IMR-90 (cell line): ENCODE results near the gene ST6GALNAC5. TPM values are rescaled to one million over a fixed set of nuclear protein-coding genes. Genes with fewer than 3 reads are reported as not detected.

Source experiments
- ATAC-seq: fragments of 200-7000 bp; cut with Tn5 transposase; 2 replicates; pipeline ENCODE4 v1.9.1; 2020; ENCODE audit warnings: low read depth, mild to moderate bottlenecking, moderate library complexity
- BruUV-seq: library from RNA; stranded (reverse); fragments of 400-500 nt; replicated peaks from 2 replicates; lab custom pipeline; 2021; lab: Mats Ljungman, UMichigan
- CTCF ChIA-PET: fragments of 300-600 bp; formaldehyde crosslinking; extraction: SDS; loops from one replicate; lab custom pipeline; 2021; ENCODE audit warnings: antibody characterized with exemption; lab: Yijun Ruan, JAX
- POLR2A ChIA-PET: fragments of 300-600 bp; sonication (Branson Sonifier 250); formaldehyde crosslinking; loops from one replicate; lab custom pipeline; 2022; ENCODE audit warnings: antibody characterized with exemption; ENCODE audit not compliant: unreplicated experiment; lab: Charles Lee
- DNase-seq: peaks from one replicate; pipeline ENCODE4 v3.0.0; 2013
- H2AFZ ChIP-seq: replicated peaks from 2 replicates; pipeline ENCODE3; 2013; ENCODE audit warnings: low read length, mild to moderate bottlenecking; ENCODE audit not compliant: poor library complexity
- H2AK5ac ChIP-seq: 2 replicates; pipeline ENCODE4 v1.6.1; 2013; ENCODE audit warnings: low read depth, low read length, inconsistent platforms
- H2AK9ac ChIP-seq: replicated peaks from 2 replicates; pipeline ENCODE3; 2013; ENCODE audit warnings: mild to moderate bottlenecking, low read depth, low read length, moderate library complexity; ENCODE audit not compliant: poor library complexity
- H2BK120ac ChIP-seq: 2 replicates; pipeline ENCODE4 v1.6.1; 2013; ENCODE audit warnings: low read depth, low read length, inconsistent platforms
- H2BK15ac ChIP-seq: 3 replicates; pipeline ENCODE4 v1.6.1; 2013; ENCODE audit warnings: low read depth, low read length, inconsistent platforms
- H2BK20ac ChIP-seq: 2 replicates; pipeline ENCODE4 v1.6.1; 2013; ENCODE audit warnings: low read depth, mild to moderate bottlenecking, inconsistent platforms, low read length, moderate library complexity
- H2BK5ac ChIP-seq: 2 replicates; pipeline ENCODE4 v1.6.1; 2013; ENCODE audit warnings: mild to moderate bottlenecking, low read depth, low read length, inconsistent platforms; ENCODE audit not compliant: poor library complexity, severe bottlenecking
- H3K14ac ChIP-seq: replicated peaks from 2 replicates; pipeline ENCODE4 v1.6.1; 2013; ENCODE audit warnings: low read depth, low read length, inconsistent platforms
- H3K18ac ChIP-seq: 2 replicates; pipeline ENCODE4 v1.6.1; 2013; ENCODE audit warnings: low read depth, low read length, control low read depth
- H3K23ac ChIP-seq: 2 replicates; pipeline ENCODE4 v1.6.1; 2013; ENCODE audit warnings: low read depth, low read length, inconsistent platforms
- H3K27ac ChIP-seq: 2 replicates; pipeline ENCODE4 v1.5.1; 2013; ENCODE audit warnings: mild to moderate bottlenecking, control low read depth, low read length; ENCODE audit not compliant: insufficient read depth
- H3K27me3 ChIP-seq: 2 replicates; pipeline ENCODE4 v1.6.1; 2013; ENCODE audit warnings: low read length; ENCODE audit not compliant: control insufficient read depth, insufficient read depth
- H3K36me3 ChIP-seq: 2 replicates; pipeline ENCODE4 v1.6.1; 2013; ENCODE audit warnings: low read length, mixed read lengths; ENCODE audit not compliant: control insufficient read depth, insufficient read depth
- H3K4ac ChIP-seq: 2 replicates; pipeline ENCODE4 v1.6.1; 2013; ENCODE audit warnings: low read depth, low read length, inconsistent platforms
- H3K4me1 ChIP-seq: 2 replicates; pipeline ENCODE4 v1.6.1; 2013; ENCODE audit warnings: low read length, mixed read lengths; ENCODE audit not compliant: control insufficient read depth, insufficient read depth
- H3K4me2 ChIP-seq: 2 replicates; pipeline ENCODE4 v1.6.1; 2013; ENCODE audit warnings: low read depth, mild to moderate bottlenecking, control low read depth, low read length, moderate library complexity
- H3K4me3 ChIP-seq: 2 replicates; pipeline ENCODE4 v1.5.1; 2013; ENCODE audit warnings: low read depth, mild to moderate bottlenecking, control low read depth, low read length, moderate library complexity; ENCODE audit not compliant: insufficient read depth
- H3K56ac ChIP-seq: 2 replicates; pipeline ENCODE4 v1.6.1; 2013; ENCODE audit warnings: low read length, inconsistent platforms; ENCODE audit not compliant: insufficient read depth; ENCODE audit errors: extremely low read depth
- H3K79me1 ChIP-seq, 2 experiments: 2 replicates each; pipeline ENCODE4 v1.6.1; 2013; ENCODE audit warnings: low read length in 2 of 2, inconsistent platforms in 1 of 2, low read depth in 1 of 2
- H3K9ac ChIP-seq: 2 replicates; pipeline ENCODE4 v1.6.1; 2013; ENCODE audit warnings: low read depth, low read length, control low read depth
- H3K9me1 ChIP-seq: 2 replicates; pipeline ENCODE4 v1.6.1; 2013; ENCODE audit warnings: low read length, inconsistent platforms; ENCODE audit not compliant: insufficient read depth
- H3K9me3 ChIP-seq: 2 replicates; pipeline ENCODE4 v1.6.1; 2013; ENCODE audit warnings: low read length; ENCODE audit not compliant: control insufficient read depth, insufficient read depth
- H4K20me1 ChIP-seq: 2 replicates; pipeline ENCODE4 v1.6.1; 2013; ENCODE audit warnings: low read length, inconsistent platforms; ENCODE audit not compliant: insufficient read depth
- H4K5ac ChIP-seq: 2 replicates; pipeline ENCODE4 v1.6.1; 2013; ENCODE audit warnings: mild to moderate bottlenecking, low read depth, low read length, control low read depth
- H4K8ac ChIP-seq, 2 experiments: 2 replicates each; pipeline ENCODE4 v1.6.1; 2013; ENCODE audit warnings: low read depth in 2 of 2, low read length in 2 of 2, control low read depth in 1 of 2, inconsistent platforms in 1 of 2
- H4K91ac ChIP-seq: 2 replicates; pipeline ENCODE4 v1.6.1; 2013; ENCODE audit warnings: low read depth, low read length, inconsistent platforms; ENCODE audit not compliant: insufficient read depth
- BHLHE40 ChIP-seq: fragments of 150-350 bp; IDR thresholded peaks from 2 replicates; pipeline ENCODE4 v1.6.1; 2016; ENCODE audit warnings: mild to moderate bottlenecking, low read depth, low read length
- CEBPB ChIP-seq: IDR thresholded peaks from 2 replicates; pipeline ENCODE4 v1.6.1; 2012; ENCODE audit warnings: low read depth, low read length, improper control_type of control experiment
- CHD1 ChIP-seq: IDR thresholded peaks from 2 replicates; pipeline ENCODE4 v1.6.1; 2012; ENCODE audit warnings: low read depth, low read length, improper control_type of control experiment
- FOS ChIP-seq: fragments of 150-350 bp; IDR thresholded peaks from 2 replicates; pipeline ENCODE4 v1.6.1; 2016; ENCODE audit warnings: low read depth, low read length
- MAFK ChIP-seq: IDR thresholded peaks from 2 replicates; pipeline ENCODE4 v1.6.1; 2012; ENCODE audit warnings: low read depth, low read length, improper control_type of control experiment
- MAZ ChIP-seq: IDR thresholded peaks from 2 replicates; pipeline ENCODE4 v1.6.1; 2012; ENCODE audit warnings: low read depth, mild to moderate bottlenecking, low read length, improper control_type of control experiment, moderate library complexity, borderline replicate concordance
- MXI1 ChIP-seq: IDR thresholded peaks from 2 replicates; pipeline ENCODE4 v1.6.1; 2012; ENCODE audit warnings: low read depth, mild to moderate bottlenecking, low read length, moderate library complexity, borderline replicate concordance
- NFE2L2 ChIP-seq: fragments of 150-350 bp; IDR thresholded peaks from 2 replicates; pipeline ENCODE4 v1.6.1; 2016; ENCODE audit warnings: low read depth, mild to moderate bottlenecking, low read length
- POLR2A ChIP-seq: IDR thresholded peaks from 2 replicates; pipeline ENCODE4 v1.6.1; 2012; ENCODE audit warnings: mild to moderate bottlenecking, low read depth, low read length
- RAD21 ChIP-seq: IDR thresholded peaks from 2 replicates; pipeline ENCODE4 v1.6.1; 2012; ENCODE audit warnings: low read length, improper control_type of control experiment
- RCOR1 ChIP-seq: IDR thresholded peaks from 2 replicates; pipeline ENCODE4 v1.6.1; 2012; ENCODE audit warnings: mild to moderate bottlenecking, low read length, improper control_type of control experiment; ENCODE audit not compliant: insufficient replicate concordance
- RFX5 ChIP-seq: IDR thresholded peaks from 2 replicates; pipeline ENCODE4 v1.8.0; 2012; ENCODE audit warnings: low read depth, mild to moderate bottlenecking, low read length, moderate library complexity
- SMC3 ChIP-seq: fragments of 150-350 bp; IDR thresholded peaks from 2 replicates; pipeline ENCODE4 v1.6.1; 2016; ENCODE audit warnings: low read depth, mild to moderate bottlenecking, antibody characterized with exemption, low read length, moderate library complexity
- dilution Hi-C: fragments of 300-500 bp; cut with HindIII; formaldehyde crosslinking; loops from one replicate; pipeline ENCODE4 v1.14.3; 2018; ENCODE audit warnings: low sequenced_read_pairs; ENCODE audit not compliant: unreplicated experiment
- in situ Hi-C: fragments of 300-500 bp; cut with MboI; formaldehyde crosslinking; loops from 3 replicates; pipeline ENCODE4 v1.14.3; 2019; ENCODE audit warnings: low sequenced_read_pairs, inconsistent platforms, mixed read lengths
- intact Hi-C: fragments of 100-400 bp; cut with micrococcal nuclease; formaldehyde crosslinking; loops from 2 replicates; pipeline ENCODE4 v1.10.0; 2022
- polyA plus RNA-seq, 3 experiments: library from polyadenylated mRNA; depleted of rRNA; stranded (reverse); fragments of >200 nt; gene quantifications; 2 replicates each; pipeline ENCODE4 v1.2.3, GENCODE V29; 2012; ENCODE audit warnings: low replicate concordance in 1 of 3
- total RNA-seq: library from RNA; depleted of rRNA; stranded (reverse); fragments of >200 nt; gene quantifications from 2 replicates; pipeline ENCODE4 v1.2.3, GENCODE V29; 2012
- TF ChIP-seq, protein P1 (sequence below): fragments of 150-350 bp; IDR thresholded peaks from 2 replicates; pipeline ENCODE4 v1.6.1; 2016; ENCODE audit warnings: low read depth, mild to moderate bottlenecking, low read length, moderate library complexity, borderline replicate concordance
- TF ChIP-seq, protein P2 (sequence below): fragments of 150-350 bp; IDR thresholded peaks from 2 replicates; pipeline ENCODE4 v1.6.1; 2017; ENCODE audit warnings: mild to moderate bottlenecking, antibody characterized with exemption, low read length, low read depth
- TF ChIP-seq, protein P3 (sequence below): conservative IDR thresholded peaks from 2 replicates; pipeline ENCODE4 v1.5.1; 2012; ENCODE audit warnings: mild to moderate bottlenecking, low read depth, low read length, improper control_type of control experiment

ST6GALNAC5 gene
- total and polyA plus RNA-seq, 2 of the 4 experiments (the other 2 are of a cell fraction), result 3.4 to 4.0 TPM

- no peak overlapping the region for H4K5ac ChIP-seq
- H3K4me3 ChIP-seq, result no peak overlapping the region
- H2BK15ac ChIP-seq, result no peak overlapping the region
- TF ChIP-seq RCOR1 (no peak), FOS (no peak), RFX5 (no peak), POLR2A (no peak), CEBPB (no peak), SMC3 (no peak), NFE2L2 (no peak), CHD1 (no peak), MAFK (no peak), RAD21 (no peak), MXI1 (no peak), BHLHE40 (no peak), MAZ (no peak)
- TF ChIP-seq, protein P1, sequence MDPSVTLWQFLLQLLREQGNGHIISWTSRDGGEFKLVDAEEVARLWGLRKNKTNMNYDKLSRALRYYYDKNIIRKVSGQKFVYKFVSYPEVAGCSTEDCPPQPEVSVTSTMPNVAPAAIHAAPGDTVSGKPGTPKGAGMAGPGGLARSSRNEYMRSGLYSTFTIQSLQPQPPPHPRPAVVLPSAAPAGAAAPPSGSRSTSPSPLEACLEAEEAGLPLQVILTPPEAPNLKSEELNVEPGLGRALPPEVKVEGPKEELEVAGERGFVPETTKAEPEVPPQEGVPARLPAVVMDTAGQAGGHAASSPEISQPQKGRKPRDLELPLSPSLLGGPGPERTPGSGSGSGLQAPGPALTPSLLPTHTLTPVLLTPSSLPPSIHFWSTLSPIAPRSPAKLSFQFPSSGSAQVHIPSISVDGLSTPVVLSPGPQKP, result no peak
- TF ChIP-seq, protein P2, sequence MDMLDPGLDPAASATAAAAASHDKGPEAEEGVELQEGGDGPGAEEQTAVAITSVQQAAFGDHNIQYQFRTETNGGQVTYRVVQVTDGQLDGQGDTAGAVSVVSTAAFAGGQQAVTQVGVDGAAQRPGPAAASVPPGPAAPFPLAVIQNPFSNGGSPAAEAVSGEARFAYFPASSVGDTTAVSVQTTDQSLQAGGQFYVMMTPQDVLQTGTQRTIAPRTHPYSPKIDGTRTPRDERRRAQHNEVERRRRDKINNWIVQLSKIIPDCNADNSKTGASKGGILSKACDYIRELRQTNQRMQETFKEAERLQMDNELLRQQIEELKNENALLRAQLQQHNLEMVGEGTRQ, result no peak
- TF ChIP-seq, protein P3, sequence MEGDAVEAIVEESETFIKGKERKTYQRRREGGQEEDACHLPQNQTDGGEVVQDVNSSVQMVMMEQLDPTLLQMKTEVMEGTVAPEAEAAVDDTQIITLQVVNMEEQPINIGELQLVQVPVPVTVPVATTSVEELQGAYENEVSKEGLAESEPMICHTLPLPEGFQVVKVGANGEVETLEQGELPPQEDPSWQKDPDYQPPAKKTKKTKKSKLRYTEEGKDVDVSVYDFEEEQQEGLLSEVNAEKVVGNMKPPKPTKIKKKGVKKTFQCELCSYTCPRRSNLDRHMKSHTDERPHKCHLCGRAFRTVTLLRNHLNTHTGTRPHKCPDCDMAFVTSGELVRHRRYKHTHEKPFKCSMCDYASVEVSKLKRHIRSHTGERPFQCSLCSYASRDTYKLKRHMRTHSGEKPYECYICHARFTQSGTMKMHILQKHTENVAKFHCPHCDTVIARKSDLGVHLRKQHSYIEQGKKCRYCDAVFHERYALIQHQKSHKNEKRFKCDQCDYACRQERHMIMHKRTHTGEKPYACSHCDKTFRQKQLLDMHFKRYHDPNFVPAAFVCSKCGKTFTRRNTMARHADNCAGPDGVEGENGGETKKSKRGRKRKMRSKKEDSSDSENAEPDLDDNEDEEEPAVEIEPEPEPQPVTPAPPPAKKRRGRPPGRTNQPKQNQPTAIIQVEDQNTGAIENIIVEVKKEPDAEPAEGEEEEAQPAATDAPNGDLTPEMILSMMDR, result no peak
- H2BK120ac ChIP-seq, result no peak overlapping the region
- H2AK9ac ChIP-seq, result no peak overlapping the region
- no TSS peak for BruUV-seq
- H3K79me1 ChIP-seq, result no peaks in the 10 kb centered on the region
- ChIA-PET CTCF (no interaction called here), POLR2A (no interaction called here)
- DNase-seq (peak; percentile 13), ATAC-seq (peak; percentile 46; the same call in 1 of the 2 replicates)
- no peak overlapping the region for H3K27ac ChIP-seq
- H3K9me3 ChIP-seq, result no peaks in the 10 kb centered on the region
- no peak overlapping the region for H2AFZ ChIP-seq
- intact Hi-C loops (no loop called here), dilution Hi-C loops (no loop called here), in situ Hi-C loops (no loop called here)
- no peaks in the 10 kb centered on the region for H3K36me3 ChIP-seq
- H3K4me1 ChIP-seq, result no peaks in the 10 kb centered on the region; the same call in 1 of the 2 replicates
- no peaks in the 10 kb centered on the region for H3K9me1 ChIP-seq
- H2BK5ac ChIP-seq, result no peak overlapping the region
- no peak overlapping the region for H3K4ac ChIP-seq
- no peak overlapping the region for H3K23ac ChIP-seq
- no peaks in the 10 kb centered on the region for H4K20me1 ChIP-seq
- H3K27me3 ChIP-seq, result no peaks in the 10 kb centered on the region
- no peak overlapping the region for H3K9ac ChIP-seq
- H3K18ac ChIP-seq, result no peak overlapping the region
- H2AK5ac ChIP-seq, result no peak overlapping the region
- H2BK20ac ChIP-seq, result no peak overlapping the region
- no peak overlapping the region for H3K4me2 ChIP-seq
- no peak overlapping the region for H3K14ac ChIP-seq
- no peak overlapping the region for H4K8ac ChIP-seq
- no peak overlapping the region for H4K91ac ChIP-seq
- no peak overlapping the region for H3K56ac ChIP-seq
These were observed 88.4 kb downstream of the ST6GALNAC5 start for GRCh38 chr1:76955652-76956051.
